HT1080 (cell line): Measurements from ENCODE around the gene KIAA0232. TPM values are rescaled to one million over a fixed set of nuclear protein-coding genes. Genes with fewer than 3 reads are reported as not detected.

Experiments
- total RNA-seq: library from RNA; depleted of rRNA; stranded (reverse); fragments of >200 nt; shearing (Covaris generic); gene quantifications from 2 replicates; pipeline ENCODE4 v1.2.3, GENCODE V29; 2014; rRNA removed

Gene KIAA0232
- total RNA-seq, 1 experiment from 2014 or later = 4.7 TPM

Other genes starting within 250 kb of the KIAA0232 start
- 10.4 and 11.7 TPM in 2 replicates for gene MAN2B2, start 207.5 kb upstream of the KIAA0232 start, total RNA-seq
- gene MRFAP1, start 142.0 kb upstream of the KIAA0232 start, total RNA-seq = 126 and 155 TPM in 2 replicates
- not detected in 2 replicates for gene S100P, start 88.8 kb upstream of the KIAA0232 start, total RNA-seq
- gene MRFAP1L1, start 72.9 kb upstream of the KIAA0232 start, total RNA-seq = 65.0 and 70.6 TPM in 2 replicates
- gene BLOC1S4, start 66.6 kb upstream of the KIAA0232 start, total RNA-seq = 23.8 and 24.5 TPM in 2 replicates
- gene TBC1D14, start 127.1 kb downstream of the KIAA0232 start, total RNA-seq = 47.1 and 50.6 TPM in 2 replicates